NCI-H748 treated with DMSO at 0.1 percent for 48 hours (cell line): ENCODE data around the gene CCDC18.
"Not testable (repeated sequence)": the region's sequence is repeated elsewhere in the genome, so short reads cannot be mapped to it uniquely, and the experiment has no call there.

Experiments used
- DNase-seq: peaks from one replicate; lab custom pipeline; 2025; lab: John Stamatoyannopoulos, UW

The CCDC18 gene

DNA sequence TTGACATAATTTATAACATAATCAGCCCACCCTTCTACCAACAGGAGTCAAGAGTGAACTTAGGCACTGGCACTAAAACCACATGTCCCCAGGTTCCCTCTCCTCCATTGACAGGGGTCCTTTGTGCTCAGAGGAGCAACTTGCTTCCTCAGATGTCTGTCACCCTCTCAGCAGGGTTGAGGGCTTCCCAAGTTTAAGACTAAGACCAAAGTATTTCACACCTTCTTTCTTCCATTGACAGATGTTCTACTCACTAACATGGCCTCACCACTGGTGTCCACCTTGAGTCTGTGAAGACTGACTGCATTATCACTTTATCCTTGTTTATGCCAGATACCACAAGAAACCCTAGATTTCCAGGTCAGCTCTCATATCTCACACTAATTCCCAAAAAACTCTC is 56.5 kb downstream of the CCDC18 start:
- no peak for DNase-seq

DNA sequence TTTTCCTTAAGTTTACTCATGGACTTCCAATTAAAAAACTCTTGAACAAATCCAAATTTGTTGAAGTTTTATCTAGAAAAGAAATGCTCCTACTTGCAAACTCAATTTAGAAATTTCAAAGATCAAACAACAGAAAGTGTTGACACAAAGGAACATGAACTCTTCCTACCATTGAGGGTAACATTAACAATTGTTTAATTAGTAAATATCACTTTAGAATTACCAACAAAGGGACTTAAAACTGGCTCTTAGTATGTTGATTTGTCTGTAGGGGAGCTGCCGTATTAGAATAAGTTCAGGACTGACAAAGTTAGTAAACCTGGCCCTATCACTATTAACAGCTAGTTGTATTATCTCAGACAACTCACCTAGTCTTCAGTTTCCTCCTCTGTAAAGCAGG is 57.9 kb downstream of the CCDC18 start:
- no peak for DNase-seq

DNA sequence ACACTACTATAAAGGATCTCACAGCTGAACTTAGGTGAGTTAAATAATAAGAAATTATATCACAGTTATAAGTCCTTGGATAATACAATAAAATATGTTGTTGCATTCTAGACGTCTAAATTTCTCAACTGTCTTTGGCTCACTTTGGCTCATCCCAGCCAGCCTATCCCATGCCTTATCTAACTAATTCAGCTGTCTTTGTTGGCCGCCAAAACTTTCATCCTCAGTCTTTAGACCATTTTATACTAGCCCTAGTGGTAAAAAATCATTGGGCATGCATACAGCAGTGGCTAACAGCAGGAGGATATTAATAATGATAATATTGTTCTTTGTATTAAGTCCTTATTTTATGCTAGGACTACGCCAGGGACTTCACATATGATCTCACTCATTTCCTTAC is 59.3 kb downstream of the CCDC18 start:
- DNase-seq, result no peak

GRCh38 chr1:93243233-93243632 is 62.7 kb downstream of the CCDC18 start:
- DNase-seq, result not testable (repeated sequence)

DNA sequence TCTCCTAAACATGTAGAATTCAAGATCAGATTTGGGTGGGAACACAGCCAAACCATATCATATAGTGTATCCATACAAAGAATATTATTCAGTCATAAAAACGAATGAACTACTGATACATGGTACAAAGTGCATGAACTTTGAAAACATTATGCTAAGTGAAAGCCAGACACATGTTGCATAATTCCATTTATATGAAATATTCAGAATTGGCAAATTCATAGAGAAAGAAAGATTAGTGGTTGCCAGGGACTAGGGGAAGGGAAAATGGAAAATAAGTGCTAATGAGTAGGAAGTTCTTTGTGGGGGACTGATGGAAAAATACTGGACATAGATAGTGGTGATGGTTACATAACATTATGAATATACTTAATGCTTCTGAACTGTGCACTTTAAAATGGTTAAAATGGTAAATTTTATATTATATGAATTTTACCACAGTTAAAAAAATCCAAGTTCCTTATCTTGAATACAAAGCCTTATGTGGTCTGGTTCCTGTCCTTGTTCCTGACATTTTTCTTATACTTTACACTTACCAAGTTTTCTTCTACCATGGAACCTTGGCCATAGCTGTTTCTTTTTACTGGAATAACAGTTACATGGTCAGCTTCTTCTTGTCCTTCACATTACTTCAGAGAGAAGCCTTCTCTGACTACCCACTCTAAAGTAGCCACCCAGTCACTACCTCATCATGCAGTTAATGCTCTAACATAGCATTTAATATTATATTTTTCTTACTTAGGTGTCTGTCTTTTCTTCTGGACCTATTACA is 64.0 kb downstream of the CCDC18 start:
- DNase-seq, result no peak

DNA sequence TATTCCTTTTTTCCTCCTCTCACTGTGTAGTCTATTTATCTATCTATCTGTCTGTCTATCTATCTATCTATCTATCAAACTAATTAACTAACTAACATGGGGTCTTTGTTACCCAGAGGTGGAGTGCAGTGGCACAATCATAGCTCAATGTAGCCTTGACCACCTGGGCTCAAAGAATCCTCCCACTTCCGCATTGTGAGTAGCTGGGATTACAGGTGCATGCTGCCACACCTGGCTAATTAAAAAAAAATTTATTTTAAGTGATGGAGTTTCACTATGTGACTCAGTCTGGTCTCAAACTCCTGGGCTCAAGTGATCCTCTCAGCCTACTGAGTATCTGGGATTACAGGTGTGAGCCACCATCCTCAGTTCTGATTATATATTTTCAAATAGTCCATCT is 71.4 kb downstream of the CCDC18 start:
- no peak for DNase-seq

- DNase-seq, result no peak
Observed at GRCh38 chr1:93252598-93252997, 72.1 kb downstream of the CCDC18 start.

DNA sequence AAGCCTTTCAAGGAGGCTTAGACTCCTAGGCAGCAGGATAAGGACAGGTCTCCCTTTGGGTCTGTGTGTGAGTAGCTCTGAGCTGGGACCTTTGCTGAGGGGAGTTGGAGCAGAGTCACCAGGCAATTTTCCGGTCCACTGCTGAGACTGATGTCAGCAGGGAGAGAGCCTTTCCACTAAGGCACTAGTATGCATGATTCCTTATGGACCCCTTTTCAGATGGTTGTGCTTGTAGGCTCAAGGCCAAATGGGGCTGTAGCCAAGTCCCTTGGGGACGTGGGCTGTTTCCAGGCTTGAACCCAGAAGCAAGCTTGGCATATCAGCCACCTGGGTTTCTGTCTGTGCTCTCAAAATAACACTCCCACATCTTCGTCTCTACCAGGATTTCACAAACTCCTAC is 73.0 kb downstream of the CCDC18 start:
- no peak for DNase-seq

DNA sequence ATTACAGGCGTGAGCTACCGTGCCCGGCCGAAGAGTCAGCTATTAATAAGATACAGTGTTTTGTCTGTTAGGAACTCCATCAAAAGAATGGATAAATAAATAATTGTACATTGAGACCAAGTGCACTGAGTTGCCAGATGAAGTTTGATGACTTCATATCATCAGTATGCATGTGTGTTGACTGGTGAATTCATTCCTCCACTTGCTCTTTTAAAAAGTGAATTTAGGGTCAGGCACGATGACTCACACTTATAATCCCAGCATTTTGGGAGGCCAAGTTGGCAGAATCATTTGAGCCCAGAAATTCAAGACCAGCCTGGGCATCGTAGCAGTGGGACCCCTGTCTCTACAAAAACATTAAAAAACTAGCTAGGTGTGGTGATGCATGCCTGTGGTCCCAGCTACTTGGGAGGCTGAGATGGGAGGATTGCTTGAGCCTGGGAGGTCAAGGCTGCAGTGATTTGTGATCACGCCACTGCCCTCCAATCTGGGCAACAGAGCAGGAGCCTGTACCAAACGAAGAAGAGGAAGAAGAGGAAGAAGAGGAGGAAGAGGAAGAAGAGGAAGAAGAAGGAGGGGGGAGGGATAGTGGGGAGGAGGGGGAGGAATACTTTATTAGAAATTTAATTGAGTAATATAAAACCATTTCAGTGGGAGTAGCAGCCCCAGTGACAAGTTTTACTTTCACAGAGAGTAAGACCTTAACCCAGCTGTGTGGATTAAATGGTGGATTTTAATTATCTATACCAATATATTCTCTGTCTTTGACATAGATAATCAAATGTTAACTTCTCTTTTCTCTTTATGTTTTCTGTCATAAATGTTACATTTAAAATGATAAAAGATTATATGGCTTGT is 74.9 kb downstream of the CCDC18 start:
- no peak for DNase-seq

- no peak for DNase-seq
Observed at GRCh38 chr1:93256433-93256832, 75.9 kb downstream of the CCDC18 start.

- DNase-seq, result no peak
Observed at GRCh38 chr1:93257889-93258288, 77.4 kb downstream of the CCDC18 start.

DNA sequence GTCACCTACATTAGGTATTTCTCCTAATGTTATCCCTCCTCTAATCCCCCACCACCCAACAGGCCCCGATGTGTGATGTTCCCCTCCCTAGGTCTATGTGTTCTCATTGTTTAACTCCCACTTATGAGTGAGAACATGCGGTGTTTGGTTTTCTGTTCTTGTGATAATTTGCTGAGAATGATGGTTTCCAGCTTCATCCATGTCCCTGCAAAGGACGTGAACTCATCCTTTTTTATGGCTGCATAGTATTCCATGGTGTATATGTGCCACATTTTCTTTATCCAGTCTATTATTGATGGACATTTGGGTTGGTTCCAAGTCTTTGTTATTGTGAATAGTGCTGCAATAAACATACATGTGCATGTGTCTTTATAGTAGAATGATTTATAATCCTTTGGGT is 80.2 kb downstream of the CCDC18 start:
- not testable (repeated sequence) for DNase-seq

- no peak for DNase-seq
Observed at GRCh38 chr1:93262645-93263044, 82.1 kb downstream of the CCDC18 start.

GRCh38 chr1:93268888-93269287 is 88.4 kb downstream of the CCDC18 start:
- DNase-seq, result not testable (repeated sequence)

GRCh38 chr1:93275262-93275633 is 94.7 kb downstream of the CCDC18 start:
- not testable (repeated sequence) for DNase-seq

- no peak for DNase-seq
Observed at GRCh38 chr1:93275634-93276295, 95.2 kb downstream of the CCDC18 start.

GRCh38 chr1:93277530-93277929 is 97.0 kb downstream of the CCDC18 start:
- not testable (repeated sequence) for DNase-seq

DNA sequence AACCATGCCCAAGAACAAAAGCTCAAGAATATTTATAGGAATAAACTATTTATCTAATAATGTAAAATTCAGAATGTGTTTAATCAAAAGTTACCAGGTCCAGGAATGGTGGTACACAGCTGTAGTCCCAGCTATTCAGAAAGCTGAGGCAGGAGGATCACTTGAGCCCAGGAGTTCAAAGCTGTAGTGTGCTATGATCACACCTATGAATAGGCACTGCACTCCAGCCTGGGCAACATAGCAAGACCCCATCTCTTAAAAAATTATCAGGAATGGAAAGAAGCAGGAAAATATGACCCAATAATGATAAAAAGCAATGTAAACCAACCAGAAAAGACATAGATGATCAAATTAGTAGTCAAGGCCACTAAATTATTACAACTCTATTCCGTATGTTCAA is 103.0 kb downstream of the CCDC18 start:
- no peak for DNase-seq

DNA sequence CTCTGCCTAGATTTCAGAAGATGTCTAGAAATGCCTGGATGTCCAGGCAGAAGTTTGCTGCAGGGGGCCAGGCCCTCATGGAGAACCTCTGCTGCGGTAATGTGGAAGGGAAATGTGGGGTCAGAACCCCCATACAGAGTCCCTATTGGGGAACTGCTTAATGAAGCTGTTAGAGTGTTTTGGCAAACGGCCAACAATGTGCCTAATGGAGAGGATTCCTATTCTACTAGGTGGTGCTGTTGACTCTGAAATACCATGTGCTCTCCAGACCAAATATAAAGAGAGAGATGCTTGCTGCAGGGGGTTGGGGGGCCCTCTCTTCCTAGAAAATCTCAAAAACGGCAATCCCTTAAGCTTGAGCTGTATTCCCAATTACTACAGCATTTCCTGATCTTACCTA is 108.0 kb downstream of the CCDC18 start:
- DNase-seq, result no peak

DNA sequence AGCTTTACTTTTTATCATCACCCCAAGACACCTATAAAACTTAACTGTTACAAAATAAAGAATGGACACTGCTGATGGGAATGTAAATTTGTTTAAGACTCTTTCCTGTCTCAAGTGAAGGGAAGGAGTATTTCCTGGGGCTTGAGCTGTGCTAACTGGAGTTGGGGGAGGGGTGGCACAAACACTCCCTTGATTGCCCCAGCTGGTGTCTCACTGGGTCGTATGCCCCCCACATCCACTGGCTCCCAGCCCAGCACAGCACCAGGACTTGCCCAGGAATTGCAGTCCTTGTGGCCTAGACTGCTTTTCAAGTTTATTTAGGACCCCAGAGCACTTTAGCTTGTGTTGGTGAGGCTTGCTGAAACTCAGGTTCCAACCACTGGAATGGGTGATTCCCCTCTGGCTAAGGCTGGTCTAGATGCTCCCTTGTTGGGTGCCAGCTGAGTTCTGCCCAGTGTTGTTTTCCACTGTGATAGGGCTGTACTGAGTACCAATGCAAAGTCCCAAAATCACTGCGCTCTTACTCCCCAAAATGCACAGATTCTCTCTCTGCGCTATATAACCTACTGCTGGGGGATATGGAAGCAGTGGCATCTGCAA is 116.1 kb downstream of the CCDC18 start:
- DNase-seq, result no peak

- DNase-seq, result no peak
Observed at GRCh38 chr1:93301131-93301530, 120.6 kb downstream of the CCDC18 start.

GRCh38 chr1:93302078-93302477 is 121.6 kb downstream of the CCDC18 start:
- no peak for DNase-seq
